HUES48 (cell line): ENCODE results near the gene HS6ST2.

ENCODE experiments used
- H3K27ac ChIP-seq: one replicate; pipeline ENCODE4 v1.7.0; 2013; ENCODE audit warnings: low read depth, low read length, inconsistent platforms
- H3K27me3 ChIP-seq: 2 replicates; pipeline ENCODE4 v1.6.1; 2013; ENCODE audit warnings: mild to moderate bottlenecking, low read length; ENCODE audit not compliant: control insufficient read depth, insufficient read depth
- H3K36me3 ChIP-seq: 2 replicates; pipeline ENCODE4 v1.6.1; 2013; ENCODE audit warnings: low read length; ENCODE audit not compliant: control insufficient read depth, insufficient read depth
- H3K4me1 ChIP-seq: 2 replicates; pipeline ENCODE4 v1.6.1; 2013; ENCODE audit warnings: mild to moderate bottlenecking, low read length; ENCODE audit not compliant: control insufficient read depth, insufficient read depth
- H3K4me3 ChIP-seq: 2 replicates; pipeline ENCODE4 v1.5.1; 2013; ENCODE audit warnings: mild to moderate bottlenecking, low read depth, low read length
- H3K9ac ChIP-seq: 2 replicates; pipeline ENCODE4 v1.6.1; 2013; ENCODE audit warnings: mild to moderate bottlenecking, low read depth, low read length, moderate library complexity
- H3K9me3 ChIP-seq: 2 replicates; pipeline ENCODE4 v1.6.1; 2013; ENCODE audit warnings: low read length; ENCODE audit not compliant: control insufficient read depth, insufficient read depth

HS6ST2 gene

GRCh38 chrX:132591719-132592275 lies 366.6 kb downstream of the HS6ST2 start:
- no peak overlapping the region for H3K27ac ChIP-seq
- no peaks in the 10 kb centered on the region for H3K36me3 ChIP-seq
- H3K27me3 ChIP-seq = peaks cover 6% of the 10 kb centered on the region
- no peak overlapping the region for H3K4me3 ChIP-seq
- H3K9me3 ChIP-seq = no peaks in the 10 kb centered on the region
- H3K4me1 ChIP-seq = no peaks in the 10 kb centered on the region
- H3K9ac ChIP-seq = no peak overlapping the region

- peaks cover 6% of the 10 kb centered on the region for H3K27me3 ChIP-seq
Observed at GRCh38 chrX:132590350-132591026, 367.9 kb downstream of the HS6ST2 start.

GRCh38 chrX:132584936-132585335 lies 373.5 kb downstream of the HS6ST2 start:
- H3K4me3 ChIP-seq = no peak overlapping the region
- H3K27ac ChIP-seq = no peak overlapping the region
- peaks cover 8% of the 10 kb centered on the region for H3K27me3 ChIP-seq
- no peaks in the 10 kb centered on the region for H3K36me3 ChIP-seq
- no peaks in the 10 kb centered on the region for H3K9me3 ChIP-seq
- no peak overlapping the region for H3K9ac ChIP-seq
- H3K4me1 ChIP-seq = no peaks in the 10 kb centered on the region

More at GRCh38 chrX:132590350-132591026, 367.9 kb downstream of the HS6ST2 start:
- no peak overlapping the region for H3K4me3 ChIP-seq
- H3K9ac ChIP-seq = no peak overlapping the region
- no peak overlapping the region for H3K27ac ChIP-seq
- no peaks in the 10 kb centered on the region for H3K4me1 ChIP-seq
- no peaks in the 10 kb centered on the region for H3K36me3 ChIP-seq
- H3K9me3 ChIP-seq = no peaks in the 10 kb centered on the region

- Histone ChIP-seq H3K4me1 (no peaks in the 10 kb centered on the region), H3K27ac (no peak overlapping the region), H3K9ac (no peak overlapping the region), H3K27me3 (peaks cover 15% of the 10 kb centered on the region; the same call in 1 of the 2 replicates), H3K36me3 (no peaks in the 10 kb centered on the region), H3K4me3 (no peak overlapping the region), H3K9me3 (no peaks in the 10 kb centered on the region)
Observed at GRCh38 chrX:132576939-132577338, 381.5 kb downstream of the HS6ST2 start.
